Prostate gland (tissue), 2 donors: ENCODE data around the gene ARMH2.

Source experiments
- POLR2A ChIP-seq: fragments of 450-650 bp; IDR thresholded peaks from one replicate; pipeline ENCODE4 v1.6.1; 2016; ENCODE audit warnings: antibody characterized with exemption, mild to moderate bottlenecking
- POLR2AphosphoS5 ChIP-seq: sonication (generic); formaldehyde crosslinking; IDR thresholded peaks from one replicate; pipeline ENCODE4 v1.6.1; 2017; ENCODE audit warnings: antibody characterized with exemption
- TF ChIP-seq, protein P1 (sequence below), 4 experiments: fragments of 200-600 bp in 2 of 4; fragments of 450-650 bp in 2 of 4; sonication (generic) in 2 of 4; IDR thresholded peaks; 1 replicate in 3 of 4; 2 replicates in 1 of 4; pipeline ENCODE4 v1.5.1; 2016 to 2019; ENCODE audit warnings: antibody characterized with exemption in 4 of 4, mild to moderate bottlenecking in 2 of 4, moderate library complexity in 2 of 4

DNA sequence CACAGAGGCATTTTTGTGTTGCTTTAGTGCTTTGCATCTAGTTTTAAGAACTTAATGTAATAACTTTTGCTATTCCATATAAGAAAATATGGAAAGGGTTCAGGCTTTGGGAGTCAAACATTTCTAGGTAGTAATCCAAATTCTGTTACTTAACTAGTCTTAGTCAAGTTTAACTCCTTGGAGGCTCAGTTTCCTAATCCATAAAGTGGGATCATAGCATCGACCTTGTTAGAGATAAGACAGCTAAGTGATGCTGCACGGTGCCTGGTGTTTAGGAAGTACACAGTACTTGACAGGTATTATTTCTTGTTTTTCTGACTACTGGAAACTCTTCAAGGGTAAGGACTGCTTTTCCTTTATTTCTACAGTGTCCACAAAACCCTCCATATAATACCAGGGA lies 24.5 kb upstream of the ARMH2 start:
- no peak for TF ChIP-seq POLR2A
- TF ChIP-seq, protein P1, sequence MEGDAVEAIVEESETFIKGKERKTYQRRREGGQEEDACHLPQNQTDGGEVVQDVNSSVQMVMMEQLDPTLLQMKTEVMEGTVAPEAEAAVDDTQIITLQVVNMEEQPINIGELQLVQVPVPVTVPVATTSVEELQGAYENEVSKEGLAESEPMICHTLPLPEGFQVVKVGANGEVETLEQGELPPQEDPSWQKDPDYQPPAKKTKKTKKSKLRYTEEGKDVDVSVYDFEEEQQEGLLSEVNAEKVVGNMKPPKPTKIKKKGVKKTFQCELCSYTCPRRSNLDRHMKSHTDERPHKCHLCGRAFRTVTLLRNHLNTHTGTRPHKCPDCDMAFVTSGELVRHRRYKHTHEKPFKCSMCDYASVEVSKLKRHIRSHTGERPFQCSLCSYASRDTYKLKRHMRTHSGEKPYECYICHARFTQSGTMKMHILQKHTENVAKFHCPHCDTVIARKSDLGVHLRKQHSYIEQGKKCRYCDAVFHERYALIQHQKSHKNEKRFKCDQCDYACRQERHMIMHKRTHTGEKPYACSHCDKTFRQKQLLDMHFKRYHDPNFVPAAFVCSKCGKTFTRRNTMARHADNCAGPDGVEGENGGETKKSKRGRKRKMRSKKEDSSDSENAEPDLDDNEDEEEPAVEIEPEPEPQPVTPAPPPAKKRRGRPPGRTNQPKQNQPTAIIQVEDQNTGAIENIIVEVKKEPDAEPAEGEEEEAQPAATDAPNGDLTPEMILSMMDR (IDR thresholded peaks at IDR 0.05), result no peak
- no peak for TF ChIP-seq POLR2AphosphoS5
